ENCODE measurements around the gene NT5C3B.
A peak's percentile ranks its signal among the peaks of the same experiment; 100 is the strongest.
"Not testable (repeated sequence)": the region's sequence is repeated elsewhere in the genome, so short reads cannot be mapped to it uniquely, and the experiment has no call there.

Gene NT5C3B

GRCh38 chr17:41874293-41874670 is 38.2 kb upstream of the NT5C3B start:
- H3K23ac ChIP-seq (ENCODE audit: low read length); H3K18ac ChIP-seq (ENCODE audit: low read length); H3K79me2 ChIP-seq (ENCODE audit: control insufficient read depth, insufficient read depth, low read length, poor library complexity); H3K4me3 ChIP-seq (ENCODE audit: low read depth, low read length); H2BK12ac ChIP-seq (ENCODE audit: low read length); H3K27ac ChIP-seq (ENCODE audit: low read depth, low read length); H4K8ac ChIP-seq (ENCODE audit: low read depth, low read length); H4K12ac ChIP-seq (ENCODE audit: low read depth, low read length); H4K91ac ChIP-seq (ENCODE audit: low read depth, low read length); H3K4me1 ChIP-seq (ENCODE audit: control insufficient read depth in 1 of 2, insufficient read depth in 2 of 2, low read length in 2 of 2); H2BK120ac ChIP-seq (ENCODE audit: insufficient read depth, low read length, poor library complexity); H2BK5ac ChIP-seq (ENCODE audit: low read depth, low read length, poor library complexity); H3K4ac ChIP-seq (ENCODE audit: low read depth, low read length); H2AK5ac ChIP-seq (ENCODE audit: low read length); H3K27me3 ChIP-seq (ENCODE audit: insufficient read depth, low read length); H3K79me1 ChIP-seq (ENCODE audit: low read length); DNase-seq; H3K14ac ChIP-seq (ENCODE audit: low read length); H3K4me2 ChIP-seq (ENCODE audit: low read length); H3K9ac ChIP-seq (ENCODE audit: low read length); H2AFZ ChIP-seq (ENCODE audit: insufficient read depth, low read length, poor library complexity); H3K9me3 ChIP-seq (ENCODE audit: insufficient read depth, low read depth, low read length): not testable (repeated sequence)
- no CpG with 5 or more reads among the region's 9 CpGs for WGBS (ENCODE audit: extremely low coverage, insufficient coverage, insufficient read length)
- peaks cover 62 to 72% of the 10 kb centered on the region in 2 experiments for H3K36me3 ChIP-seq (ENCODE audit: control insufficient read depth in 1 of 2, insufficient read depth in 2 of 2, low read length in 2 of 2)

GRCh38 chr17:41873559-41874292 is 37.7 kb upstream of the NT5C3B start:
- Histone ChIP-seq H3K79me2 (ENCODE audit: control insufficient read depth, insufficient read depth, low read length, poor library complexity) (no peaks in the 10 kb centered on the region), H3K79me1 (ENCODE audit: low read length) (no peaks in the 10 kb centered on the region), H2AK5ac (ENCODE audit: low read length) (no peak overlapping the region), H3K36me3 (ENCODE audit: control insufficient read depth in 1 of 2, insufficient read depth in 2 of 2, low read length in 2 of 2) (peaks cover 58 to 67% of the 10 kb centered on the region in 2 experiments), H2BK5ac (ENCODE audit: low read depth, low read length, poor library complexity) (no peak overlapping the region), H3K4me2 (ENCODE audit: low read length) (no peak overlapping the region), H3K4ac (ENCODE audit: low read depth, low read length) (no peak overlapping the region), H4K12ac (ENCODE audit: low read depth, low read length) (no peak overlapping the region), H2AFZ (ENCODE audit: insufficient read depth, low read length, poor library complexity) (no peak overlapping the region), H3K18ac (ENCODE audit: low read length) (no peak overlapping the region), H2BK12ac (ENCODE audit: low read length) (no peak overlapping the region), H3K14ac (ENCODE audit: low read length) (no peak overlapping the region), H3K9ac (ENCODE audit: low read length) (no peak overlapping the region), H4K91ac (ENCODE audit: low read depth, low read length) (no peak overlapping the region), H4K8ac (ENCODE audit: low read depth, low read length) (no peak overlapping the region), H3K4me3 (ENCODE audit: low read depth, low read length) (peak overlapping the region; percentile 26), H2BK120ac (ENCODE audit: insufficient read depth, low read length, poor library complexity) (no peak overlapping the region), H3K4me1 (ENCODE audit: control insufficient read depth in 1 of 2, insufficient read depth in 2 of 2, low read length in 2 of 2) (no peaks in the 10 kb centered on the region), H3K9me3 (ENCODE audit: insufficient read depth, low read depth, low read length) (peaks cover 2% of the 10 kb centered on the region), H3K27me3 (ENCODE audit: insufficient read depth, low read length) (no peaks in the 10 kb centered on the region), H3K23ac (ENCODE audit: low read length) (no peak overlapping the region), H3K27ac (ENCODE audit: low read depth, low read length) (no peak overlapping the region)
- no peak for DNase-seq
- no CpG with 5 or more reads among the region's 10 CpGs for WGBS (ENCODE audit: extremely low coverage, insufficient coverage, insufficient read length)

- no peak overlapping the region for H4K12ac ChIP-seq (ENCODE audit: low read depth, low read length)
- no peak overlapping the region for H3K4me3 ChIP-seq (ENCODE audit: low read depth, low read length)
- no peak overlapping the region for H3K4me2 ChIP-seq (ENCODE audit: low read length)
- no peak overlapping the region for H2BK5ac ChIP-seq (ENCODE audit: low read depth, low read length, poor library complexity)
- H3K14ac ChIP-seq (ENCODE audit: low read length): no peak overlapping the region
- H3K23ac ChIP-seq (ENCODE audit: low read length): no peak overlapping the region
- no peaks in the 10 kb centered on the region for H3K9me3 ChIP-seq (ENCODE audit: insufficient read depth, low read depth, low read length)
- no peak overlapping the region for H3K27ac ChIP-seq (ENCODE audit: low read depth, low read length)
- no peaks in the 10 kb centered on the region for H3K27me3 ChIP-seq (ENCODE audit: insufficient read depth, low read length)
- H4K8ac ChIP-seq (ENCODE audit: low read depth, low read length): no peak overlapping the region
- peaks cover 47 to 62% of the 10 kb centered on the region in 2 experiments for H3K36me3 ChIP-seq (ENCODE audit: control insufficient read depth in 1 of 2, insufficient read depth in 2 of 2, low read length in 2 of 2)
- no peak overlapping the region for H4K91ac ChIP-seq (ENCODE audit: low read depth, low read length)
- peak overlapping the region; percentile 28 for H3K9ac ChIP-seq (ENCODE audit: low read length)
- no CpG with 5 or more reads among the region's 10 CpGs for WGBS (ENCODE audit: extremely low coverage, insufficient coverage, insufficient read length)
- no peaks in the 10 kb centered on the region for H3K79me1 ChIP-seq (ENCODE audit: low read length)
- DNase-seq: no peak
- H3K4ac ChIP-seq (ENCODE audit: low read depth, low read length): no peak overlapping the region
- no peak overlapping the region for H3K18ac ChIP-seq (ENCODE audit: low read length)
- no peaks in the 10 kb centered on the region for H3K4me1 ChIP-seq (ENCODE audit: control insufficient read depth in 1 of 2, insufficient read depth in 2 of 2, low read length in 2 of 2)
- H2BK120ac ChIP-seq (ENCODE audit: insufficient read depth, low read length, poor library complexity): no peak overlapping the region
- no peaks in the 10 kb centered on the region for H3K79me2 ChIP-seq (ENCODE audit: control insufficient read depth, insufficient read depth, low read length, poor library complexity)
- H2BK12ac ChIP-seq (ENCODE audit: low read length): no peak overlapping the region
- no peak overlapping the region for H2AK5ac ChIP-seq (ENCODE audit: low read length)
- no peak overlapping the region for H2AFZ ChIP-seq (ENCODE audit: insufficient read depth, low read length, poor library complexity)
Observed at GRCh38 chr17:41871789-41872188, 35.8 kb upstream of the NT5C3B start.

GRCh38 chr17:41870627-41871026 is 34.6 kb upstream of the NT5C3B start:
- Histone ChIP-seq H4K8ac (ENCODE audit: low read depth, low read length) (no peak overlapping the region), H3K79me2 (ENCODE audit: control insufficient read depth, insufficient read depth, low read length, poor library complexity) (no peaks in the 10 kb centered on the region), H2BK120ac (ENCODE audit: insufficient read depth, low read length, poor library complexity) (no peak overlapping the region), H3K4me3 (ENCODE audit: low read depth, low read length) (no peak overlapping the region), H2BK5ac (ENCODE audit: low read depth, low read length, poor library complexity) (no peak overlapping the region), H3K9me3 (ENCODE audit: insufficient read depth, low read depth, low read length) (no peaks in the 10 kb centered on the region), H4K12ac (ENCODE audit: low read depth, low read length) (no peak overlapping the region), H2AK5ac (ENCODE audit: low read length) (no peak overlapping the region), H3K4me1 (ENCODE audit: control insufficient read depth in 1 of 2, insufficient read depth in 2 of 2, low read length in 2 of 2) (no peaks in the 10 kb centered on the region), H2AFZ (ENCODE audit: insufficient read depth, low read length, poor library complexity) (no peak overlapping the region), H3K27me3 (ENCODE audit: insufficient read depth, low read length) (no peaks in the 10 kb centered on the region), H4K91ac (ENCODE audit: low read depth, low read length) (no peak overlapping the region), H3K36me3 (ENCODE audit: control insufficient read depth in 1 of 2, insufficient read depth in 2 of 2, low read length in 2 of 2) (peaks cover 51 to 65% of the 10 kb centered on the region in 2 experiments), H3K4me2 (ENCODE audit: low read length) (no peak overlapping the region), H3K18ac (ENCODE audit: low read length) (no peak overlapping the region), H2BK12ac (ENCODE audit: low read length) (no peak overlapping the region), H3K4ac (ENCODE audit: low read depth, low read length) (no peak overlapping the region), H3K27ac (ENCODE audit: low read depth, low read length) (no peak overlapping the region), H3K9ac (ENCODE audit: low read length) (no peak overlapping the region), H3K79me1 (ENCODE audit: low read length) (no peaks in the 10 kb centered on the region), H3K14ac (ENCODE audit: low read length) (no peak overlapping the region), H3K23ac (ENCODE audit: low read length) (no peak overlapping the region)
- DNase-seq: no peak
- no CpG with 5 or more reads among the region's 7 CpGs for WGBS (ENCODE audit: extremely low coverage, insufficient coverage, insufficient read length)
